HG03354 (cell line): ENCODE results near the gene TMEM209.
"Not testable (repeated sequence)": the region's sequence is repeated elsewhere in the genome, so short reads cannot be mapped to it uniquely, and the experiment has no call there.

ENCODE experiments used
- ATAC-seq: cut with Tn5 transposase; IDR thresholded peaks from one replicate; pipeline ENCODE4 v1.9.1; 2021; ENCODE audit warnings: mild to moderate bottlenecking; ENCODE audit not compliant: unreplicated experiment, poor library complexity, severe bottlenecking

TMEM209 gene

GRCh38 chr7:130219871-130220270 is 14.7 kb upstream of the TMEM209 start:
- no peak for ATAC-seq

- no peak for ATAC-seq
These were observed 13.8 kb upstream of the TMEM209 start for GRCh38 chr7:130218806-130219620.

GRCh38 chr7:130216750-130217149 is 11.5 kb upstream of the TMEM209 start:
- ATAC-seq: no peak

- no peak for ATAC-seq
These were observed 10.8 kb upstream of the TMEM209 start for GRCh38 chr7:130216025-130216424.

GRCh38 chr7:130213828-130214227 is 8.6 kb upstream of the TMEM209 start:
- ATAC-seq: no peak

- ATAC-seq: no peak
These were observed 5.2 kb upstream of the TMEM209 start for GRCh38 chr7:130210181-130210935.

GRCh38 chr7:130208516-130208915 is 3.3 kb upstream of the TMEM209 start:
- ATAC-seq: no peak

GRCh38 chr7:130207642-130208041 is 2.4 kb upstream of the TMEM209 start, which contains the start of gene SSMEM1:
Gene SSMEM1 (plus strand): TSS chr7:130207860. CDS start chr7:130207911, 51 bp downstream.
- ATAC-seq: no peak

GRCh38 chr7:130207033-130207432 is 1.8 kb upstream of the TMEM209 start:
- no peak for ATAC-seq

- ATAC-seq: no peak
These were observed 3.4 kb downstream of the TMEM209 start for GRCh38 chr7:130201796-130202195.

GRCh38 chr7:130197094-130197493 is 8.1 kb downstream of the TMEM209 start:
- no peak for ATAC-seq

GRCh38 chr7:130196476-130196875 is 8.7 kb downstream of the TMEM209 start:
- no peak for ATAC-seq

- no peak for ATAC-seq
These were observed 9.8 kb downstream of the TMEM209 start for GRCh38 chr7:130195396-130195795.

- no peak for ATAC-seq
These were observed 13.4 kb downstream of the TMEM209 start for GRCh38 chr7:130191791-130192190.

GRCh38 chr7:130189343-130189742 is 15.9 kb downstream of the TMEM209 start:
- ATAC-seq: no peak

GRCh38 chr7:130187360-130187759 is 17.8 kb downstream of the TMEM209 start:
- ATAC-seq: no peak

- not testable (repeated sequence) for ATAC-seq
These were observed 20.9 kb downstream of the TMEM209 start for GRCh38 chr7:130184349-130184748.

- ATAC-seq: peak; percentile 86
These were observed 22.2 kb downstream of the TMEM209 start for GRCh38 chr7:130182990-130183389.

GRCh38 chr7:130181263-130181605 is 24.0 kb downstream of the TMEM209 start:
- no peak for ATAC-seq

- ATAC-seq: no peak
These were observed 24.5 kb downstream of the TMEM209 start for GRCh38 chr7:130180571-130181262.
